Measurements from ENCODE around the gene SMOC2. TPM values are rescaled to one million over a fixed set of nuclear protein-coding genes. Genes with fewer than 3 reads are reported as not detected.

The SMOC2 gene
- total RNA-seq, 1 donor: 0.36 TPM

GRCh38 chr6:168432196-168432595 is 8.8 kb upstream of the SMOC2 start:
- H3K4me3 ChIP-seq (ENCODE audit: insufficient read depth, low read length): no peak overlapping the region

GRCh38 chr6:168433898-168434297 is 7.1 kb upstream of the SMOC2 start:
- Histone ChIP-seq H3K36me3 (ENCODE audit: insufficient read depth, low read length) (no peaks in the 10 kb centered on the region), H3K9me3 (ENCODE audit: low read depth, low read length) (no peaks in the 10 kb centered on the region), H3K79me2 (ENCODE audit: insufficient read depth, low read length) (no peaks in the 10 kb centered on the region), H3K4me2 (ENCODE audit: insufficient read depth, low read length) (no peak overlapping the region), H3K4me3 (ENCODE audit: insufficient read depth, low read length) (no peak overlapping the region), H3K27me3 (ENCODE audit: insufficient read depth, low read length) (no peaks in the 10 kb centered on the region), H4K20me1 (ENCODE audit: insufficient read depth, low read length) (no peaks in the 10 kb centered on the region), H3K4me1 (ENCODE audit: insufficient read depth, low read length) (no peaks in the 10 kb centered on the region), H2AFZ (ENCODE audit: low read length) (no peak overlapping the region), H3K27ac (ENCODE audit: low read depth, low read length) (no peak overlapping the region)
- DNase-seq (ENCODE audit: insufficient read length, low spot score, missing footprints): no peak
- no peak for TF ChIP-seq CTCF (IDR thresholded peaks at IDR 0.05; ENCODE audit: extremely low read depth, low read depth, low read length)

More at GRCh38 chr6:168432196-168432595, 8.8 kb upstream of the SMOC2 start:
- H3K4me1 ChIP-seq (ENCODE audit: insufficient read depth, low read length): no peaks in the 10 kb centered on the region
- TF ChIP-seq CTCF (IDR thresholded peaks at IDR 0.05; ENCODE audit: extremely low read depth, low read depth, low read length): no peak
- no peak overlapping the region for H3K4me2 ChIP-seq (ENCODE audit: insufficient read depth, low read length)
- no peaks in the 10 kb centered on the region for H3K79me2 ChIP-seq (ENCODE audit: insufficient read depth, low read length)
- no peak for DNase-seq (ENCODE audit: insufficient read length, low spot score, missing footprints)
- no peak overlapping the region for H2AFZ ChIP-seq (ENCODE audit: low read length)
- H4K20me1 ChIP-seq (ENCODE audit: insufficient read depth, low read length): no peaks in the 10 kb centered on the region
- no peak overlapping the region for H3K27ac ChIP-seq (ENCODE audit: low read depth, low read length)
- H3K27me3 ChIP-seq (ENCODE audit: insufficient read depth, low read length): no peaks in the 10 kb centered on the region
- no peaks in the 10 kb centered on the region for H3K9me3 ChIP-seq (ENCODE audit: low read depth, low read length)
- no peaks in the 10 kb centered on the region for H3K36me3 ChIP-seq (ENCODE audit: insufficient read depth, low read length)

DNA sequence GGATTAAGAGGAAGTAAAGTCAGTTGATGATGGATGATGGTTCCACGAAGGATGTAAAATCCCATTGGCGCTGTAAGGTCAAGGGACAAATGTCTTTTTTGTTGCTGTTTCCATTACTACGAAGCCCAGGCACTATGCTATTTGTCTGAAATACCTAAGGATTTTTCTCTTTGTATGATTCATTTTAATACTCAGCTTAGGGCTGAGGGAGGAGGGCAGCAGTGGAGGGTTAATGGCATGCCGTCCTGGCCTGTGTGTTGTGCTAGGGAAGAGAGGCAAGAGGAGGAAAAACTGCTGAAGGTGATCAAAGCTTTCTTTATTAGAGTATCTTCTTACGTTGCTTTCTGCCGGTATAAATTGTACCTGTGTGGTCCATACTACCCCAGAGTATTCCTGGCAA is 6.5 kb upstream of the SMOC2 start:
- DNase-seq (ENCODE audit: insufficient read length, low spot score, missing footprints): no peak
- H3K4me3 ChIP-seq (ENCODE audit: insufficient read depth, low read length): no peak overlapping the region
- no peaks in the 10 kb centered on the region for H3K4me1 ChIP-seq (ENCODE audit: insufficient read depth, low read length)
- H3K27me3 ChIP-seq (ENCODE audit: insufficient read depth, low read length): no peaks in the 10 kb centered on the region
- H3K27ac ChIP-seq (ENCODE audit: low read depth, low read length): no peak overlapping the region
- H3K9me3 ChIP-seq (ENCODE audit: low read depth, low read length): no peaks in the 10 kb centered on the region
- H3K4me2 ChIP-seq (ENCODE audit: insufficient read depth, low read length): no peak overlapping the region
- no peak overlapping the region for H2AFZ ChIP-seq (ENCODE audit: low read length)
- no peaks in the 10 kb centered on the region for H3K36me3 ChIP-seq (ENCODE audit: insufficient read depth, low read length)
- H4K20me1 ChIP-seq (ENCODE audit: insufficient read depth, low read length): no peaks in the 10 kb centered on the region
- TF ChIP-seq CTCF (IDR thresholded peaks at IDR 0.05; ENCODE audit: extremely low read depth, low read depth, low read length): no peak
- H3K79me2 ChIP-seq (ENCODE audit: insufficient read depth, low read length): no peaks in the 10 kb centered on the region

GRCh38 chr6:168437751-168438150 is 3.2 kb upstream of the SMOC2 start:
- Histone ChIP-seq H3K27me3 (ENCODE audit: insufficient read depth, low read length) (peaks cover 8% of the 10 kb centered on the region), H3K27ac (ENCODE audit: low read depth, low read length) (no peak overlapping the region), H3K79me2 (ENCODE audit: insufficient read depth, low read length) (no peaks in the 10 kb centered on the region), H3K4me2 (ENCODE audit: insufficient read depth, low read length) (no peak overlapping the region), H3K36me3 (ENCODE audit: insufficient read depth, low read length) (no peaks in the 10 kb centered on the region), H2AFZ (ENCODE audit: low read length) (no peak overlapping the region), H3K4me1 (ENCODE audit: insufficient read depth, low read length) (no peaks in the 10 kb centered on the region), H4K20me1 (ENCODE audit: insufficient read depth, low read length) (no peaks in the 10 kb centered on the region), H3K9me3 (ENCODE audit: low read depth, low read length) (no peaks in the 10 kb centered on the region), H3K4me3 (ENCODE audit: insufficient read depth, low read length) (no peak overlapping the region)
- no peak for TF ChIP-seq CTCF (IDR thresholded peaks at IDR 0.05; ENCODE audit: extremely low read depth, low read depth, low read length)
- DNase-seq (ENCODE audit: insufficient read length, low spot score, missing footprints): no peak
